HCT116 (cell line): ENCODE data around the gene EHBP1. TPM values are rescaled to one million over a fixed set of nuclear protein-coding genes. Genes with fewer than 3 reads are reported as not detected.
"Not testable (repeated sequence)": the region's sequence is repeated elsewhere in the genome, so short reads cannot be mapped to it uniquely, and the experiment has no call there.

Source experiments
- ATAC-seq: fragments of 200-7000 bp; cut with Tn5 transposase; 2 replicates; pipeline ENCODE4 v1.9.1; 2020; ENCODE audit warnings: mild to moderate bottlenecking, moderate library complexity
- BruUV-seq: library from RNA; stranded (reverse); fragments of 400-500 nt; replicated peaks from 2 replicates; lab custom pipeline; 2021; lab: Mats Ljungman, UMichigan
- CTCF ChIA-PET: fragments of 300-600 bp; sonication (Branson Sonifier 250); formaldehyde crosslinking; loops from one replicate; lab custom pipeline; 2021; ENCODE audit warnings: antibody characterized with exemption; lab: Charles Lee
- POLR2A ChIA-PET: fragments of 300-600, 350-600 bp; sonication (Branson Sonifier 250); formaldehyde crosslinking; loops from one replicate; lab custom pipeline; 2021; ENCODE audit warnings: antibody characterized with exemption; lab: Charles Lee
- RAD21 ChIA-PET, 2 experiments: fragments of 300-600 bp; sonication (Branson Sonifier 250); formaldehyde crosslinking; loops; one replicate each; lab custom pipeline; 2023; ENCODE audit warnings: low total read pairs in 2 of 2; ENCODE audit not compliant: uncharacterized antibody in 2 of 2, unreplicated experiment in 2 of 2, low non-redundant PET in 1 of 2; lab: Charles Lee
- DNase-seq: peaks from one replicate; pipeline ENCODE4 v3.0.0-alpha.2; 2010; ENCODE audit warnings: low read depth, low spot score
- H2AFZ ChIP-seq: fragments of 200-600 bp; shearing (Covaris generic), sonication (generic); 2 replicates; pipeline ENCODE4 v1.6.1; 2017; ENCODE audit warnings: low read depth, mixed run types, mixed read lengths, antibody characterized with exemption, low read length; ENCODE audit not compliant: poor library complexity, severe bottlenecking
- H3K27ac ChIP-seq: 2 replicates; pipeline ENCODE4 v1.5.1; 2012; ENCODE audit warnings: low read depth, low read length
- H3K27me3 ChIP-seq: fragments of 200-600 bp; sonication (generic); 2 replicates; pipeline ENCODE4 v1.6.1; 2016; ENCODE audit warnings: mixed run types, low read length, mixed read lengths; ENCODE audit not compliant: insufficient read depth
- H3K36me3 ChIP-seq, 2 experiments: fragments of 200-500 bp in 1 of 2; fragments of 200-600 bp in 1 of 2; sonication (Bioruptor generic) in 1 of 2; sonication (generic) in 1 of 2; 2 replicates each; pipeline versions ENCODE4 v1.5.1 to v1.6.1; 2014 to 2016; ENCODE audit warnings: low read length in 2 of 2, inconsistent platforms in 1 of 2, mixed read lengths in 1 of 2, mixed run types in 1 of 2; ENCODE audit not compliant: insufficient read depth in 2 of 2, control insufficient read depth in 1 of 2
- H3K4me1 ChIP-seq, 2 experiments: fragments of 200-600 bp in 1 of 2; sonication (generic) in 1 of 2; 2 replicates each; pipeline versions ENCODE4 v1.5.1 to v1.6.1; 2012 to 2017; ENCODE audit warnings: low read length in 2 of 2, inconsistent platforms in 1 of 2, mild to moderate bottlenecking in 1 of 2, mixed read lengths in 1 of 2, mixed run types in 1 of 2, moderate library complexity in 1 of 2; ENCODE audit not compliant: insufficient read depth in 2 of 2, control insufficient read depth in 1 of 2
- H3K4me2 ChIP-seq: fragments of 200-600 bp; sonication (generic); 2 replicates; pipeline ENCODE4 v1.6.1; 2017; ENCODE audit warnings: mixed run types, low read length, mixed read lengths
- H3K4me3 ChIP-seq, 2 experiments: fragments of 200-600 bp in 1 of 2; sonication (generic) in 1 of 2; replicated peaks in 1 of 2; 2 replicates each; pipeline ENCODE4 v1.5.1; 2011 to 2016; ENCODE audit warnings: low read length in 2 of 2, control low read depth in 1 of 2, low read depth in 1 of 2, mild to moderate bottlenecking in 1 of 2, mixed read lengths in 1 of 2, mixed run types in 1 of 2
- H3K79me2 ChIP-seq: fragments of 200-600 bp; sonication (generic); 2 replicates; pipeline ENCODE4 v1.6.1; 2017; ENCODE audit warnings: mild to moderate bottlenecking, mixed run types, low read length, moderate library complexity, mixed read lengths; ENCODE audit not compliant: insufficient read depth
- H3K9ac ChIP-seq: fragments of 200-600 bp; sonication (generic); 2 replicates; pipeline ENCODE4 v1.6.1; 2016; ENCODE audit warnings: low read length, mixed read lengths
- H3K9me2 ChIP-seq: fragments of 200-600 bp; sonication (generic), shearing (Covaris generic); 2 replicates; pipeline ENCODE4 v1.6.1; 2017; ENCODE audit warnings: mixed run types, mild to moderate bottlenecking, moderate library complexity; ENCODE audit not compliant: insufficient read depth
- H3K9me3 ChIP-seq, 2 experiments: fragments of 200-500 bp in 1 of 2; fragments of 200-600 bp in 1 of 2; sonication (Bioruptor generic) in 1 of 2; sonication (generic) in 1 of 2; 2 replicates each; pipeline ENCODE4 v1.6.1; 2014 to 2017; ENCODE audit warnings: low read length in 2 of 2, mixed read lengths in 2 of 2, inconsistent platforms in 1 of 2, low read depth in 1 of 2, mild to moderate bottlenecking in 1 of 2, mixed run types in 1 of 2, moderate library complexity in 1 of 2; ENCODE audit not compliant: control insufficient read depth in 1 of 2, insufficient read depth in 1 of 2
- H4K20me1 ChIP-seq: fragments of 200-600 bp; sonication (generic), shearing (Covaris generic); 2 replicates; pipeline ENCODE4 v1.6.1; 2017; ENCODE audit warnings: mixed run types, mild to moderate bottlenecking, moderate library complexity; ENCODE audit not compliant: insufficient read depth
- EZH2 ChIP-seq: fragments of 200-600 bp; sonication (generic); IDR thresholded peaks from 2 replicates; pipeline ENCODE4 v1.6.1; 2017; ENCODE audit warnings: antibody characterized with exemption, mixed run types
- EZH2phosphoT487 ChIP-seq: fragments of 200-600 bp; IDR thresholded peaks from 2 replicates; pipeline ENCODE4 v1.6.1; 2018; ENCODE audit warnings: antibody characterized with exemption, borderline replicate concordance
- FOSL1 ChIP-seq: IDR thresholded peaks from 2 replicates; pipeline ENCODE4 v1.6.1; 2012; ENCODE audit warnings: low read depth
- JUND ChIP-seq: IDR thresholded peaks from 2 replicates; pipeline ENCODE4 v1.6.1; 2012
- POLR2AphosphoS5 ChIP-seq: IDR thresholded peaks from 2 replicates; pipeline ENCODE4 v1.6.1; 2011; ENCODE audit warnings: mild to moderate bottlenecking, low read depth, low read length, moderate library complexity
- RAD21 ChIP-seq: IDR thresholded peaks from 2 replicates; pipeline ENCODE4 v1.6.1; 2012; ENCODE audit warnings: low read depth, mild to moderate bottlenecking
- SIN3A ChIP-seq: IDR thresholded peaks from 2 replicates; pipeline ENCODE4 v1.6.1; 2012; ENCODE audit warnings: low read depth
- SP1 ChIP-seq: IDR thresholded peaks from 2 replicates; pipeline ENCODE4 v1.6.1; 2012; ENCODE audit warnings: low read depth
- TCF7L2 ChIP-seq: IDR thresholded peaks from 2 replicates; pipeline ENCODE4 v1.7.0; 2011; ENCODE audit warnings: borderline replicate concordance, inconsistent platforms; ENCODE audit not compliant: insufficient read depth, insufficient read length; ENCODE audit errors: extremely low read depth
- ZNF274 ChIP-seq: fragments of 200-500 bp; sonication (Bioruptor generic); IDR thresholded peaks from 2 replicates; pipeline ENCODE4 v1.6.1; 2014; ENCODE audit warnings: mild to moderate bottlenecking, low read depth, low read length, inconsistent platforms
- intact Hi-C: fragments of 100-400 bp; cut with micrococcal nuclease; formaldehyde crosslinking; loops from 2 replicates; pipeline ENCODE4 v1.10.0; 2022
- total RNA-seq: library from RNA; stranded (reverse); gene quantifications from one replicate; pipeline ENCODE4 v1.2.1, GENCODE V29; 2021; ENCODE audit not compliant: unreplicated experiment

Gene EHBP1
- total RNA-seq, 1 experiment from 2014 or later = 89.9 TPM

- no TSS peak for BruUV-seq
- no peak for TF ChIP-seq POLR2AphosphoS5
- no peak for TF ChIP-seq TCF7L2
- no peak for TF ChIP-seq JUND
- TF ChIP-seq RAD21 = no peak
- TF ChIP-seq FOSL1 = no peak
- TF ChIP-seq SP1 = no peak
- no peak for TF ChIP-seq EZH2phosphoT487
- no peak for TF ChIP-seq SIN3A
- no peak for TF ChIP-seq EZH2
- TF ChIP-seq, all 23 proteins: peak for 0
- ChIA-PET RAD21 (no interaction called here), CTCF (no interaction called here), POLR2A (no interaction called here)
- Histone ChIP-seq H3K36me3 (no peaks in the 10 kb centered on the region), H3K4me2 (no peak overlapping the region), H3K9ac (no peak overlapping the region), H3K27ac (no peak overlapping the region), H2AFZ (no peak overlapping the region), H3K27me3 (no peaks in the 10 kb centered on the region), H3K9me3 (no peaks in the 10 kb centered on the region), H3K9me2 (no peaks in the 10 kb centered on the region), H3K79me2 (peaks cover 71% of the 10 kb centered on the region), H4K20me1 (peaks cover 8% of the 10 kb centered on the region), H3K4me3 (no peak overlapping the region), H3K4me1 (peaks cover 11 to 13% of the 10 kb centered on the region in 2 experiments; a peak in 3 of 4 replicates)
- ATAC-seq (no peak), DNase-seq (no peak)
- intact Hi-C loops = no loop called here
Measured at GRCh38 chr2:62747169-62747568, 41.7 kb downstream of the EHBP1 start.

- ATAC-seq (no peak), DNase-seq (no peak)
- BruUV-seq = no TSS peak
- H3K9ac ChIP-seq = no peak overlapping the region
- ChIA-PET POLR2A (no interaction called here), RAD21 (no interaction called here), CTCF (no interaction called here)
- no peaks in the 10 kb centered on the region for H3K27me3 ChIP-seq
- H3K9me2 ChIP-seq = no peaks in the 10 kb centered on the region
- H3K9me3 ChIP-seq = no peaks in the 10 kb centered on the region
- H3K4me2 ChIP-seq = no peak overlapping the region
- no peak overlapping the region for H2AFZ ChIP-seq
- peaks cover 68% of the 10 kb centered on the region for H3K79me2 ChIP-seq
- H3K4me3 ChIP-seq = no peak overlapping the region
- peaks cover 8% of the 10 kb centered on the region for H4K20me1 ChIP-seq
- no peaks in the 10 kb centered on the region for H3K36me3 ChIP-seq
- H3K4me1 ChIP-seq = peaks cover 7 to 10% of the 10 kb centered on the region in 2 experiments; a peak in 2 of 4 replicates
- TF ChIP-seq JUND (no peak), RAD21 (no peak), SIN3A (no peak), ZNF274 (no peak), EZH2 (no peak)
- no peak overlapping the region for H3K27ac ChIP-seq
- intact Hi-C loops = no loop called here
Measured at GRCh38 chr2:62747876-62748275, 42.4 kb downstream of the EHBP1 start.

GRCh38 chr2:62749111-62749510, 43.6 kb downstream of the EHBP1 start:
- H4K20me1 ChIP-seq, H3K4me2 ChIP-seq, H3K9ac ChIP-seq, H3K9me2 ChIP-seq, BruUV-seq, H3K4me1 ChIP-seq, intact Hi-C loops, H3K9me3 ChIP-seq, DNase-seq, RAD21 ChIA-PET, H3K4me3 ChIP-seq, H2AFZ ChIP-seq, CTCF ChIA-PET, POLR2A ChIA-PET, H3K36me3 ChIP-seq, H3K27me3 ChIP-seq, H3K27ac ChIP-seq, ATAC-seq: not testable (repeated sequence)
- peaks cover 66% of the 10 kb centered on the region for H3K79me2 ChIP-seq
